ENCODE results near the gene USP54.

The USP54 gene

DNA sequence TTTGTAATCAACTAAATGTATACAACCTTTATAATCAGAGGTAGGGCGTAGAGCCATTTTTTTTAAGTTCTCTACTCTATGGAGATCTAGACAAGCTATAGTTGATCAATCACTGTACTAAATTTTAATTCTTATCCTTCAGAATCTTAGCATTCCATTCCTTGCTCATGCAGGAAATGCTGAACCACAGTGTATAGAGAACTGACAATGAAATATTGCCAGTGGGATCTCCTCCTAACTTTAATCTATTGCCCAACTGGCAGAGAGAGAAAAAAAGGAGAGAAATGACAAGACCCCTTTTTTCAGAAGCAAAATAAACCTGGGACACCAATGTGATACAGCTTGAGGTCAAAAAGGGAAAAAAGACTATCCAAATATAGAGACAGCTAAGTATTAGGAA, 68.9 kb downstream of the USP54 start:
- no peak for DNase-seq

DNA sequence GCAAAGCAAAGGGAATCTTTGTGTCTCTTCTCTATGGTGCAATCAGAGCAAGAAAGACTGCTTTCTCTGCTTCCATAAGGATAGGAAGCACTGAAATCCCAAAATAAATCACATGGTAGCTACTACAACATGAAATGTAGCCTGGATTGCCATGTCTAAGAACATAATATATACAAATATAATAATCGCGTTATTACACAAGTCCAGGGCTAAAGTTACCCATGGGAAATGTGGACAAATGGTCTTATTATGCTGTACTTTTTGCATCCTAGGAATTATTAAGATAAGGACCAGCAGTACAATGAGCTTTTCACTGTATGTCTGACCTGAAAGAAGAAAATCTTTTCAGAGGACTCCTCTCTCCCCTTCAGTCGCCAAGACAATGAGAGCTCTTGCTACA, 71.8 kb downstream of the USP54 start:
- DNase-seq, result no peak

DNA sequence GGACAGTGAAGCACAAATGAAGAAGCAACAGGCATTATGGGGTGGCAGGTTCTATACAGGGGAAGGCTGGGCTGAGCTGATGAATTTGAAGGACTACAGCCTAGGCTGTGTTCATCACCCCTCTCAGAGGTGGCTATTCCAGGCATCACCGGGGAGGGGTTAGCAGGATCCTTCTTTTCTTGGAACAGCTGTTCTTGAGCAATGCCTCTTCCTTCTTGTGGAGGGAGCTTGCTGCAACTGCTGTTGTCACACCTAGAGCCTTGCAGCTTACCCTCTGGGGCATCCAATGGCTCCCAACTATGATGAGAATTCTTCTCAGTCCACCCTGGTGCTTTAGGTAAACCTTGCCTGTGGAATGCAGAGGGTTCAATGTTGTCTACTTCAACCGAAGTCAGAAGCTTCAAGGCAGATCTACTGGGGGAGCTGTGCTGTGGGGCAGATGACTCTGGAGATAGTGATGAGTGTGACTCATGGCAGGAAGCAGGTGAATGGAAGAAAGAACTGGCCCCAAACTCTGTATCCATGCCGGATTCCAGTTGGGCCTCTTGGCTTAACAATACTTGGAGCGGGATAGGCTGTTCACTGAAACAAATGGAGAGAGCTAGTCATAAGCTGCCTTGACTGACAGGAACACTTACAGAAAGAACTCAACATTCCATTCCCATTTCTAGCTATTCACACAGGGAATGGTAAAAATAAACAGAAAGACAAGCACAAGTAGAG, 73.8 kb downstream of the USP54 start:
- no peak for DNase-seq

DNA sequence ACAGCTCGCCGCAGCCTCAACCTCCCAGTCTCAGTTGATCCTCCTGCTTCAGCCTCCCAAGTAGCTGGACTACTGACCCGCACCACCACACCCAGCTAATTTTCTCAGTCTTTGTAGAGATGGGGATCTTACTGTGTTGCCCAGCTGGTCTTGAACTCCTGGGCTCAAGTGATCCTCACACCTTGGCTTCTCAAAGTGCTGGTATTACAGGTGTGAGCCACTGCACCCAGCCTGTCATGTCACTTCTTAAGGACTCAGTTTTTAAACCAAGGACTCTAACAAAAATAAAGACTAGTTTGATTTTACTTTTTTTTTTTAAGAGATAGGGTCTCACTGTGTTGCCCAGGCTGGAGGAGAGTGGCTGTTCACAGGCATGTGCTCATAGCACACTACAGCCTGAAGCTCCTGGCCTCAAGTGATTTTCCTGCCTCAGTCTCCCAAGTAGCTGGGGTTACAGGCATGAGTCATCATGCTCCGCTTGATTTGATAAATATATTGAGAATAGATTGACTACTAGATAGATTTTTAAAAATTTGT, 78.9 kb downstream of the USP54 start:
- DNase-seq, result no peak

DNA sequence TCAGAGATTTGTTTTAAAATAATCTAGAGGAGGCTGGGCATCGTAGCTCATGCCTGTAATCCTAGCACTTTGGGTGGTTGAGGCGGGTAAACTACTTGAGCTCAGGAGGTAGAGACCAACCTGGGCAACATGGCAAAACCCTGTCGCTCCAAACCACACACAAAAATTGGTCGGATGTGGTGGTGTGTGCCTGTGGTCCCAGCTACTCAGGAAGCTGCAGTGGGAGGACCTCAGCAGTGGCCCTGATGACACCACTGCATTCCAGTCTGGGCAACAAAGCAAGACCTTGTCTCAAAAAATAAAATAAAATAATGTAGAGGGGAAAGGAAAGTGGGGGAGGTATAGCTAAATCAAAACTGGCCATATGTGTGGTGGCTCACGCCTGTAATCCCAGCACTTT, 81.4 kb downstream of the USP54 start:
- DNase-seq, result no peak

DNA sequence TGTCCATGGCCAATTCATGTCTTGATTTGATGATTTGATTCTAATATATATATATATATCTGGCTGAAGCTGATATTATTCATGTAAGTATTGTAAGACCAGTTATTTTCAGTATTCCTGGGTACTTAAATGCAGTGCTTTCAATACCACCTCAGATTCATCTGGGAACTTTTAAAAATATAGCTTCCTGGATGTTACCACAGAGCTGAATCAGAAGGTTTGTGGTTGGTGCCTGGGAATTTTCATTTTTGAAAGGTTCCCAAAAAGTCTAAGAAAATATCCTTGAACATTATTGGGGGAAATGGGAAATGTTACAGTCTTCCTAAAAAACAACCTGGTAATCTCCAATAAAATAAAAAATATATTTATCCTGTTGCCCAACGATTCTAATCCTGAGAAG, 84.7 kb downstream of the USP54 start:
- DNase-seq, result no peak

DNA sequence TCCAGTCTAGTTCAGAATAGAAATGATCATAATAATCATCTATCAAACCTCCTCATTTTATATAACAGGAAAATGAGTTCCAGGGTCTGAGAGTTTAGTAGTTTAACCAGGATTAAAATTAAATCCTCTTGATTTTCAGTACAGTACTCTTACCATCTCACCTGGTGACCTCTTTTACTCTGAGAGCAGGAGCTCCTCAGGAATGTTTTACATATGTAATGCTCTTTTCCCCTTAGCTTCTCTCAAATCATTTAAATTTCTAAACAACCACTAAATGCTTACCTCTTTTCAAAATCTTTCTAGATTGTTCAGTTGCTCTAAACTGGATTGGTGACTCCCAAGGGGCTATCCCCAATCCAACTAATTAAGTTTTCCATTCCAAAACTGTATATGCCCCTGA, 85.1 kb downstream of the USP54 start:
- no peak for DNase-seq

DNA sequence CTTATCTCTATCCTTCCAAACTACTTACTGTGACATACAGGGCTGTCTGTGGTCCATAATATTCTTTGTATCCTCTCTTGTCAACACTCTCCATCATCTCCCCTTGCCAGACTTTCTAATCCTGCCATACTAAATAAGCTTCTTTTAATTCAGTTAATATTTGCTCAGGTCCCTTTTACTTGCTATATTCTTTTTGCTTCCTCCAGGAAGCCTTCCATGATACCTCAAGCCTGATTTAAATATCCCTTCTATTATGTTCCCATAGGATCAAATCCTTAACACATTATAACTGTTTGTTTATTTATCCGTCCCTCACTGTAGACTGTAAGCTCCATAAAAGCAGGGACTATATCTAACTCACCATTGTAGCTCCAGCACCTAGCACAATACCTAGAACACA, 88.1 kb downstream of the USP54 start:
- no peak for DNase-seq

DNA sequence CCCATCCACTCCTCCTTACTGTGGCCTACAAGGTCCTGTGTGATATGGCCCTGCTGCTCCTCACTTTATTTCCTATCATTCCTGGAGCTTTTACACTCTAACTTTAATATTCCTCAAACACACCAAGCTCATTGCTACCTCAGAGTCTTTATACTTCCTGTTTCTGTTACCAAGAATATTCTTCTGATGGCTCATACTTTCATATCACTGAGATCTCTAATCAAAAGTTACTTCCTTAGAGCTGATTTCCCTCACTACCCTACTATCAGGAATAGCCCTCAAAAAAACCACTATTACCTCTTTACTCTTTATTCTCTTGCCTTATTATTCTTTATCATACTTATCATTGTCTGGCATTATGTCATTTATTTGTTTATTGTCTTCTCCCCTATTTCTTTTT, 89.5 kb downstream of the USP54 start:
- peak; percentile 28 for DNase-seq

DNA sequence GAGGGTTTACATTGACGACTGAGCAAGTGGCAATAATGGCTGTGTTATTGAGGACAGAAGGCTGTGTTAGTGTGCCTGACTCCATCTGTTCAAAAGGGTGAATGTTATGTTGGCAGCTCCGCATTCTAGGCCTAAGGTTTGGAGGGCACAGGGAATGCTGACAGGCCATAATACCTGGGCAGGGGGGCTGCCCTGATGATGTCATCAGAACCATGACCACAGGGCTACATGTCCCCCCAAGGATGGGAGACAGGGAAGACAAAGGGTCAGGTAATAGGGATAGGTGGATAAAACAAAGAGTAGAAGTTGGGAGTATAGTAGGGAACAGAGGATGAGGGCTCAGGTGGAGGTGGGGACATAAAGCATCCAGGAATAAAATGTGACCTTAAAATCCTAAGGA, 93.5 kb downstream of the USP54 start:
- DNase-seq, result no peak

DNA sequence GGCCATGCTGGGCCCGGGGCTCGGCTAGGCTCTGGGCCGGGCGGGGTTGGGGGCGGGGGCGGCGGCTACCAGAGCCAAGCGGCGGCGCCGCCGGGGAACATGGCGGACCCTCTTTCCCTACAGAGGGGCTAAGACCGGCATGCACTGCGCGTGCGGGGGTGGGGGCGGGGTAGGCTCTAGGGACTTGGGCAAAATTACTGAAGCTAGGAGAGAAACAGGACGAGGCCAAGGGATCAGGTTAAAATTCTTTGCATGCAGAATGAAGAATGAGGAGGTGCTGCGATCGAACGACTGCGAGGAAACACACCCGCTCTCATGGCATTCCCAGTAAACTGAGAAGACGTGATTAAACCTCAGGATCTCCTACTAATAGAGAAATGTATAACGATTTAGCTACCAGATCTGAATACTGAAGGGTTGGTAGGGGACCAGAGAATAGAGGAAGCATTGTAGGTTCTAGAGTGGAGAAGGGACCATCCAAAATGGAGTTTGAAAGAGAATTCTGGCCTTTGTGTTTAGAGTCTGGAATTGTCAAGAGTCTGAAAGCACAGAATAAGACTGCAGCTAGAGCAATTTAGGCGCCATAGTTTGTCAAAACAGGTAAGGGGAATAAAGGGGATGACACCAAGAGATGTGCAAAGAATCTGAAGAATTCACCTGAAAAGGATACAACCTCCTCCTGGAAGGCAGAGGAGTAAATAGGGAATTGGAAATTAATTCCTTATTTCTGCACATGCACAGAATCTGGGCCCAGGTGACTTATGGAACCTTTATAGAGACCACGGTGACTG, 95.1 kb downstream of the USP54 start, which contains the start of gene PPP3CB:
PPP3CB (minus strand) TSS at position 141 of the 791 bp plus-strand sequence; CDS start at position 6, 135 bp downstream.
- peak; percentile 94 for DNase-seq

DNA sequence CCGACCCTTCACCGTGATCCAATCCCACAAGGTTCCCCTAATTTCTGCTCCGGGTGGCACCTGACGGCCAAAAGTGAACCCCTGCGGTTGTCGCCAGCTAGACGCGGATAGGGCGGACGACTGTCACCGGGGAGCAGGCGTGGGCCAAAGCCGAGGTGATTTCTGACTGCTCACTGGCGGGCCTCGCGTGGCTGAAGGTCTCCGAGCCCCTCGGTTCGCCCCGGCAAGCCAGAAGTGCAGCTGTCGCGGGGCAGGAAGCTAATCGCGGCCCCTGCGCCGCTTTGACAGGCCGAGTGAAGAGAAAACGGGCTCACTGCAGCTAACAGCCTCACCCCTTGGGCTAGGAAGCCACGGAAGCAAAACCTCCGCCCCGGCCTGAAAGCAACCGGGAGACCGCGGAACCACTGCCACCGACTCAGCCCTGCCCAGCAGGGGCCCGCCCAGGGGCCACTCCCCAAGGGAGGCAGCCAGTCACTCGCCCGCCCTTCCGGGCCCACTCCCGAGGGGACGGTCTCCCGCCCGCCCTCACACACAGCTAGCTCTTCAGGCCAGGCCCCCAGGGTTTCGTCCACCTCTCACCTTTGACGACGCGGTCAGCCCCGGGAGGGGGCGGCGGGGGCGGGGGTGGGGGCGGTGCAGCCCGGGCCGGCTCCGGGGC, 95.8 kb downstream of the USP54 start:
- peak; percentile 94 for DNase-seq

DNA sequence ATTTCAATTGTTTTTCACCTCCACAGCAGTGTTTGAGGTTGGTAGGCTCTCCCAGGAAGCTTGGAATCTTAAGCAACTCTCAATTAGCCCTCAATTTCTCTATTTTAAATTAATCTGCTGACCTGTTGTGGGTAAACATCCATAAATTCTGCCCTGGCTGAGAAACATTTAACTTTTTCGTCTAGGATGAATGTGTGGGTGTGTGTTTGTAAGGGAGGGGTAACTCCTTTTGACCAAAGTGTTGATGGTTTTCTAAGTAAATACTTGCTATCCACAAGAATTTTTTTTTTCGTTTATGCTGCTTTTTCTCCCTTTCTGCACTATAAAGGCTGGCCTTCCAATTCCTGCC, 96.3 kb downstream of the USP54 start:
- no peak for DNase-seq

DNA sequence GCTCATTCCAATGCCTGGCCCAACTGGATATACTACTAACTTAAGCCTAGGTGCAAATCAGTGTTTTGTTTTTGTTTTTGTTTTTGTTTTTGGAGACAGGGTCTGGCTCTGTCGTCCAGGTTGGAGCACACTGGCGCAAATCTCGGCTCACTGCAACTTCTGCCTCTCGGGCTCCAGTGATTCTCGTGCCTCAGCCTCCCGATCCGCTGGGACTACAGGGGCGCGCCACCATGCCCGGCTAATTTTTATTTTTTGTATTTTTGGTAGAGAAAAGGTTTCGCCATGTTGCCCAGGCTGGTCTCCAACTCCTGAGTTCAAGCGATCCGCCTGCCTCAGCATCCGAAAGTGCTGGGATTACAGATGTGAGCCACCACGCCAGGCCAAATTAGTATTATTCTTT, 96.9 kb downstream of the USP54 start:
- no peak for DNase-seq

DNA sequence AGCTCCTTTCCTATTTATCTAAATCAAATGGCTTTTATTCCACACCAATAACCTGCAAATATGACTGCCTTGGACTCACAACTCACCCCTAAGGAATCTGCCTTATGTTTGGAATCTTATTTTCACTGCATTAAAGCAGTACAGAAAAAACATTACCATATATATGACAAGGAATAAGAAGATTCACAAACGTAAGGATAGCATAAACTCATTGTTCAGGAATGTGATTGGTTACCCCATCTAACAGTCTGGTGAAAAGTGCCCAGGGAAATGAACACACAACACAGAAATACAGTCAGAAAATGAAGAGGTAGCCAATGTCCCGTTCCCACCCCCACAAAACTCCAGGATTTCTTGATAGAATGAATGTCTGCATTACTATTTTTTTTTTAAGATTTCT, 97.4 kb downstream of the USP54 start:
- no peak for DNase-seq

DNA sequence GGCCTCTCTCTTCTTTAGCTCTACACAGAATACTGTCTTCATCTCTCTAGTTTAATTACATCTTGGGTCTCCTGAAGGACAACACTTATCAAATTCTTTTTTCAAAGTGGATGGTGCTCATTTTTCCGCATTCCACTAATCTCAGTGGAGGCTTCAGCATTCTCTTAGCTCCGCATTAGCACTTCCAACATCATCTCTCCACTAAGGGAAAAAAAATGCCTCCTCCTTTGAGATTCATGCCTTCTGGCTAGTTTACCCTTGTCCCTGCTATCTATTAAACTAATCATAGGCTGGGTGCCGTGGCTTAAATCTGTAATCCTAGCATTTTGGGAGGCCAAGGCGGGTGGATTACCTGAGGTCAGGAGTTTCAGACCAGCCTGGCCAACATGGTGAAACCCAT, 104.5 kb downstream of the USP54 start:
- no peak for DNase-seq

DNA sequence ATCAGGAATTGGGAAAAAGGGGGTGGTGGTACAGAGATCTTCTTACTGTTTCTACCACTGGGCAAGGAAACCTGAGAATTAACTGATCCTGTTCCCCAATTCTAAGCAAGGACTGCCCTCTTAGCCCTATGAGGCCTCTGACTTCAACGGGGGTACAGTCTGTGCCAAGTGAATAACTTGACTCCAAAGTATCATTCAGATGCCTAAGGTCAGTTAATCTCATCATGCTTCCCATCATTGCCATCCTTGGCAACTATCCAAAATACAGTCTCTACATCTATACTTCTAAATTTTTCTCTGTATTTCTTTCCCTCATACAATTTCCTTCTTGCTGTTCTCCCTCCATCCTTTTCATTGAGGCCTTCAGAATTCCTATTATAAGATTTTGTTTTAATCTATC, 105.8 kb downstream of the USP54 start:
- no peak for DNase-seq

DNA sequence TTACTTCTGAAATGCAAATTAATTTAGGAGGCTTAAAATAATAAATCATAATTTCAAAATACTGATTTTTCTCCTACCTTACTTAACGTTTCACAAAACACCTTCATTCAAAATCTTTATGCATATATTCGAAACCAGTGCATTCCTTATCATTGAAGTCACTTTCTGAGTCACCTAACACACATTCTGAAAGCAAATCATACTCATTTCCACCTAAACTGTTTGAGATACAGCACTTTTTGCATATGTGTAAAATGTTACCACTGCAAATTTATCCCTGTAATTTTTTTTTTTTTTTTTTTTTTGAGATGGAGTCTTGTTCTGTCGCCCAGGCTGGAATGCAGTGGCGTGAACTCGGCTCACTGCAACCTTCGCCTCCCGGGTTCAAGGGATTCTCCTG, 111.0 kb downstream of the USP54 start:
- peak; percentile 22 for DNase-seq

DNA sequence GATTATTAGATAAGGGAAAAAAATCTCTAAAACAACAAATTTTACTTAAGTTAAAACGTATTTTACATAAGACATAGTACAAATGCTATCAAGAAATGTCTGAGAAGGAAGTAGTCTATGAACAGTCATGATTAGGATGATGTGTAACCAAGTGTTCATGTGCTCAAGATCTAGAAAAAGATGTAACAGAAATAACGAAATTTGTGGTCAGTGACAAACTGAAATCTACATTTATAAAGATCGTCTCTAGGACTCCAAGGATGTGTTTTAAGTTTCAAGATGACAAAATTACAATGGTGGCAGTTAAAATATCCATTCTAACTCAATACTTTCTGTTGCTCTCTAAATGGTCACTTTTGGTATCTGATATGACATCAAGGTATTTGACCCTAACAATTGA, 112.5 kb downstream of the USP54 start:
- no peak for DNase-seq

DNA sequence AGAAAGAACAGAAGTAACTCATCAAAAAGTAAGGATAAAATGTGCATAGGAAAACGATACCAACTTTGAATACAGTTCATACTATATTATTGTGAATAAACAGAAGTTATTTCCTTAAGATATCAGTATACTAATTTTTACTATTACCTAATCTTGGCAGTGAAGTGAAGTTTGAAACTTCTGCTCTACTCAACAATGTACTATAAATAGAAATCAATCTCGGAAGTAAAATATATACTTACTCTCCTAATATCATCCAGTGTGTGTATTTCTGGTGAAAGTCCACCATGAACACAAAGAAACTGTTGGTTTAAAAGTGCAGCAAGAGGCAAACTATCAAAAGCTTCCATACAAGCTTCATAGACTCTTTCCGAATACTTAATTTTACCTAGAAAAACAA, 119.9 kb downstream of the USP54 start:
- no peak for DNase-seq

DNA sequence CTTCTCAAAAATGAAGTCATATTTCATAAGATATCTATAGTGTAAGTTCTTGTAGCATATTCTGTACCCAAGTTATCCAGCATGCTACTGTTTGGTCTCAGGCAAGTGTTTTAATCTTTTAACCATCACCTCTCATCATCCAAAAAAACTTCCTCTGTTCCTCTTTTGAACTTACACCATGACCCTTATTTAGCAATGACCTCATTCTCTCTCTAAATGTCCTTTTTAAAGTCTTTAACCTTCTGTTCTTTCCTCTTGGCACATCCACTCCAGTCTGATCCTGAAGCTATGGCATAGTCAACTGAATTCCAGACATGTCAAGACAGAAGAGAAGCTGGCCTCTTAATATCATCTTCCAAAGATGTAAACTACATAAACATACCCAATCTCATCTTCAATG, 121.6 kb downstream of the USP54 start:
- DNase-seq, result no peak

DNA sequence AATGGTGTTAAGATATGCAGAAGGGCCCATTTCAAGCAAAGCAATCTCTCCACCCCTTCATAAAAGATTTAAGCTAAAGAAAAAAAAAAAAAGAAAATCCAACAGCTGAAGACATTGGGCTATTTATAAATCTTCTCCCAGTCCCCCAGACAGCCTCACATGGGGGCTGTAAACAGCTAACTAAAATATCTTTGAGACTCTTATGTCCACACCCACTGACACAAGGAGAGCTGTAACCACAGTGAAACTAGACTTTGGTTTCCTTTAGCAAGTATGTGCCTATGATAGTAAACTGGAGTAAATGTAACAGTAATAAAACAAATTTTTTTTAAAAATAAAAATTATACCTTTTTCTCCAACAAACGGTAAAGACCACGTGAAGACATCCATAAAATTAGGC, 123.9 kb downstream of the USP54 start:
- peak; percentile 11 for DNase-seq

DNA sequence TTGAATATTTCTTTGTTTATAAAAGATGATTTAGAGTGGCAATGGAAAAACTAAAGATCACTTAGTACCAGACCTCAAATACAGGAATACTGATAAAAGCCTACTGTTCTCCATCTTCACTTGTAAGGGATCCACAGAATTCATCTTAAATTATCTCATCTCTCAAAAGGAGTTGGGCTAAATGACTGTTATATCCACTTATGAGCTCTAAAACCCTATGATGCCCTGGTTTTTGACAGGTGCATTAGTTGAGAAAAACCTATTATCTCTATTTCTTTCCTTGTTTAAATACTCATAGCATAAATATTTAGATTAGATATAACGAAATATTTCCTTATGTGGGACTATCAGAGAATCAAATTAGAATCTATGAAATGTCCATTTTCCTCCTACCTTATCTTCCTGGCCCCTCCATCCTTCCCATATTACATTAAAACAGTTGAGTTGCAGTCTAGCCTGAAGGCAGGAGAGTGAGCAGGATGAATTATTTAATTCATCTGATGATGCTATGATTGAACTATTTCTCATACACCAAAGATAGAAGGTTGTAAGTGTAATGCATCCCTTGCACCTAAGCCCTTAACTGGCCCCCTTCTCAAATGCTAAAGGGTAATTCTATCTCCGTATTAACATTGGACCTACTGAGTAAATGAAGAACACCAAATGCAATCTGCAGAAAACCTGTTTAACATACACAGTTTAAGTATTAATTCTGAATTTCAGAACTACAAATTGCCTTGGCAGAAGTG, 125.0 kb downstream of the USP54 start:
- no peak for DNase-seq

Measured in CD4-positive, alpha-beta T cell treated with Interleukin-4 for 4 hours (primary cell).